Mononuclear cell (primary cell): ENCODE data around the gene TRIM26. TPM values are rescaled to one million over a fixed set of nuclear protein-coding genes. Genes with fewer than 3 reads are reported as not detected.

Experiments
- H3K27me3 ChIP-seq: 2 replicates; pipeline ENCODE4 v1.6.0; 2011; ENCODE audit warnings: low read length, control low read depth; ENCODE audit not compliant: insufficient read depth
- H3K4me1 ChIP-seq: 2 replicates; pipeline ENCODE4 v1.5.1; 2011; ENCODE audit warnings: mild to moderate bottlenecking, low read length, control low read depth; ENCODE audit not compliant: insufficient read depth
- H3K4me3 ChIP-seq: 2 replicates; pipeline ENCODE4 v1.5.1; 2011; ENCODE audit warnings: mild to moderate bottlenecking, low read length, moderate library complexity
- H3K9me3 ChIP-seq: 2 replicates; pipeline ENCODE4 v1.5.1; 2011; ENCODE audit warnings: low read depth, mild to moderate bottlenecking, control low read depth, low read length
- total RNA-seq: library from RNA; depleted of rRNA; stranded (reverse); fragments of >200 nt; gene quantifications from one replicate; pipeline ENCODE4 v1.2.3, GENCODE V29; 2012

Gene TRIM26
- total RNA-seq, 1 donor: 28.8 TPM

- Histone ChIP-seq H3K4me3 (no peak overlapping the region), H3K4me1 (peaks cover 13% of the 10 kb centered on the region), H3K9me3 (peaks cover 16% of the 10 kb centered on the region), H3K27me3 (no peaks in the 10 kb centered on the region)
Measured at GRCh38 chr6:30219244-30219643, 6.0 kb upstream of the TRIM26 start.

DNA sequence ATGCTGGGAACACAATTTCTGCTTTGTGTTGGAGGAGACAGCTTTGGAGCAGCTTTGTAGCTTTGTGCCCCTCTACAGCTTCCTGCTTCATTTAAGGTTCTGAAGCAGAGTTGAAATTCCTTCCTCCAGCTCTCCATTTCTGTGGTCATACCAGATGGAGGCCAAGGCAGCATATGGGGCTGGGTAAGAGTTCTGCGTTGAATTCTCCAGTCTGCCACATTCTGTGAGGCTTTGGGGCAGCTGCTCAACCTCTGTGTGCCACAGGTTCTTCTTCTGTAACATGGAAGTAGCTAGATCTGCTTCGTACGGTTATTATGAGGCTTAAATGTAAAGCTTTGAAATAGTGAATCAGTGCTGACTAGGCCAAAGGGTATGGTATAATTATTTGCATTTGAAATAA lies 2.9 kb upstream of the TRIM26 start:
- no peaks in the 10 kb centered on the region for H3K9me3 ChIP-seq
- peaks cover 30% of the 10 kb centered on the region for H3K4me1 ChIP-seq
- H3K4me3 ChIP-seq: no peak overlapping the region
- no peaks in the 10 kb centered on the region for H3K27me3 ChIP-seq

- Histone ChIP-seq H3K4me1 (peaks cover 44% of the 10 kb centered on the region), H3K9me3 (no peaks in the 10 kb centered on the region), H3K4me3 (peak overlapping the region; percentile 98), H3K27me3 (no peaks in the 10 kb centered on the region)
Measured at GRCh38 chr6:30214657-30214982, 1.4 kb upstream of the TRIM26 start.

GRCh38 chr6:30213957-30214656 lies 901 bp upstream of the TRIM26 start:
- no peaks in the 10 kb centered on the region for H3K27me3 ChIP-seq
- H3K4me1 ChIP-seq: peaks cover 42% of the 10 kb centered on the region
- peak overlapping the region; percentile 98 for H3K4me3 ChIP-seq
- no peaks in the 10 kb centered on the region for H3K9me3 ChIP-seq

GRCh38 chr6:30213667-30213956 lies 406 bp upstream of the TRIM26 start:
- H3K27me3 ChIP-seq: no peaks in the 10 kb centered on the region

GRCh38 chr6:30211899-30212298 lies 1.3 kb downstream of the TRIM26 start:
- H3K27me3 ChIP-seq: no peaks in the 10 kb centered on the region
- H3K9me3 ChIP-seq: no peaks in the 10 kb centered on the region
- H3K4me3 ChIP-seq: no peak overlapping the region
- H3K4me1 ChIP-seq: peaks cover 59% of the 10 kb centered on the region

More at GRCh38 chr6:30213667-30213956, 406 bp upstream of the TRIM26 start:
- Histone ChIP-seq H3K4me1 (peaks cover 42% of the 10 kb centered on the region), H3K9me3 (no peaks in the 10 kb centered on the region), H3K4me3 (peak overlapping the region; percentile 98)

- H3K27me3 ChIP-seq: no peaks in the 10 kb centered on the region
- H3K4me3 ChIP-seq: no peak overlapping the region
- H3K9me3 ChIP-seq: no peaks in the 10 kb centered on the region
- H3K4me1 ChIP-seq: peaks cover 64% of the 10 kb centered on the region
Measured at GRCh38 chr6:30211306-30211705, 1.9 kb downstream of the TRIM26 start.

DNA sequence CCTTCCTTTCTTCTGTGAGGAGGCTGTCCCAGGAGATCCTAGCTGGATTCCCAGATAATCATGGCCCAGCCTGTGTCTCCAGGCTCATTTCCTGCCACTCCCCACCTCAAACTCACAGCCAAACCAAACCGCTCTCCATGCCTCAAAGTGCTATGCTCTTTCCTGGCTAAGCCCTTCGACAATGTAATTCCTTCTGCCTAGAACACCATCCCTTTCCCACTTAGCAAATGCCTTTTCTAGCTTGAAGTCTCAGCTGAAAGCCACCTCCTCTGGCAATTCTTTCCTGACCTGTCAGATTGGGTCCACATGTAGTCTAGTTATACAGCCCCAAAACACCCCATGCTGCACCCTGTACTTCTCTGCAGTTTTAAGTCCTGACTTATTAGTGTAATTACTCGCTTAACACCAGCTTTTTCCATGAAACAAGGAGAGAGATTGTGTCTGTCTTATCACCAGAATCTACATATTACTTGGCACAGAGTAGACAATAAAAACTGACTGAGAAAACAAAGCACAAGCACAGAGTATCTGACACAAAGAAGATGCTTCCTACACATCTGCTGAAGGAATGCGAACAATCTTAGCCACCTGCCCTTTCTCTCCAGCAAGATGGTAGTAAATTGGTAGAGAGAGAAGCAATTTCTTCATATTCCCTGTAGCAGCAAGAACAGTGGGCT lies 5.4 kb downstream of the TRIM26 start:
- no peak overlapping the region for H3K4me3 ChIP-seq
- H3K4me1 ChIP-seq: peaks cover 75% of the 10 kb centered on the region
- no peaks in the 10 kb centered on the region for H3K27me3 ChIP-seq

DNA sequence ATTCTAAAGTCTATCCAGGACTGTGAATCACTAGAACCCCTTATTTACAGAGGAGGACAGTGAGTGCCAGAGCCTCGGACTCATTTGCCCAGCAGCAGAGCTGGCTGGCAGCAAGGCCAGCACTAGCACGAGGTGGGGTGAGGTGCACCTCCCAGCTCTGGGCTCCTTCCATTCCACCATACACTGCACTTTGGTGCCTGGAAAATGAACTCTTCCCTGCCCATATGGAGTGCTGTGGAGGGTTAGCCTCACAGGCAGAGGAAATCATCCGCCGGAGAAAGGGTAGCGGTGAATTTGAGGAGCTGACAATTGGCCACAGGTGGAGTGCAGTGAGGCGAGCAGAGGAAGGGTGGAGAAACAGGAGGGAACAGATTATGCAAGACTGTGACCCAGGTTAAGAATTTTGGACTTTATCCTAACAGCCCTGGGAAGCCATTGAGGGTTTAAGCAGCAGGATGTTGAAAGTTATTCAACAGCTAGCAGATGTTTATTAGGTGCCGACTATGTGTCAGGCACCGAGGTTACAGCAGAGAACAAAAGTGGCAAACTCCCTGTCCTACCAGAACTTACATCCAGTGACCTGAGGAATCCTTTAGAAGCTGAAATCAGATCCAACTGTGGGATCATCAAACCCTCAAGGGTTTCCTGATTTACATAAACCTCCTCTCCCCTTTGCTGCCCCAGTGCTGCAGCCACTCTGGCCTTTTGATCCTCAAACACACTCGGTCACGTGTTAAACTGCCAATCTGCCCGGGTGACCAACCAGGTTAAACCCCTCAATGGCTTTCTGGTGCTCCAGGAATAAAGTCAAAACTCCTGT lies 6.2 kb downstream of the TRIM26 start:
- Histone ChIP-seq H3K27me3 (no peaks in the 10 kb centered on the region), H3K4me3 (no peak overlapping the region), H3K4me1 (peaks cover 80% of the 10 kb centered on the region), H3K9me3 (no peaks in the 10 kb centered on the region)

More for the DNA sequence above, 5.4 kb downstream of the TRIM26 start:
- no peaks in the 10 kb centered on the region for H3K9me3 ChIP-seq

DNA sequence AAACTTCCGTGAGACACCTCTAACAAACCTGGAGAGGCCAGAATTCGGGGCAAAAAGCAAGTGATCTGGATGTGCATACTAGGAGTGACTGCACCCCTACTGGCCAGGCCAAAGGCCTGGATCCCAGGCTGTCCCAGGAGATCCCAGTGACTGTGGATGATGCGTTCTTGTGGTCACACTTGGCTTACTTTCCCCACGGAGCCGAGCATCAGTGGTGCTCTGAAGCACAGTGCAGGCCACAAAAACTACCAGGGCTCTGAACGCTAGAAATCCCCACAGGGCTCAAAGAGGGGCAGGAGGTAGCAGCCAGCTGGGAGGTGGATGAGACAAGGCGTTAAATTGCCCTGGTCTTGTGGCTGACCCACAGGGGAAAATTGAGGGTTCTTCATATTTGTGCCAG lies 7.1 kb downstream of the TRIM26 start:
- H3K27me3 ChIP-seq: no peaks in the 10 kb centered on the region
- no peaks in the 10 kb centered on the region for H3K9me3 ChIP-seq
- H3K4me1 ChIP-seq: peaks cover 80% of the 10 kb centered on the region
- no peak overlapping the region for H3K4me3 ChIP-seq

DNA sequence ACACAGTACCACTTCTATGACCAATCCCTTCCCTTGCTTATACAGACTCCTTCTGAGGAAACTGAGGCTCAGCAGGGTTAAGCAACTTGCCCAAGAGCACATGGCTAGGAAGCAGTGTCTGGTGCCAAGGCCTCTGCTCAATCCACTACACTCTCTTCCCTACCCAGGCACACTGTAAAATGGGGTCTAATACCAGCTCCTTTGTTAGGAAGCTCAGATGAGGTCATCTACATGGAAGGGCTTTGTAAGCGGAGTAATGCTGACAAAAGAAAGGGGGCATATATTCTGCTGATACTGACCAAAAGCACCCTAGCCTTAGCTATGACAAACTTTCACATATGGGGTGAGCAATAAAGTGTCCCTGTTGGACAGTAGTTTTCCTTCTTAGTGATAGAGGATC lies 9.1 kb downstream of the TRIM26 start:
- Histone ChIP-seq H3K4me1 (peaks cover 75% of the 10 kb centered on the region), H3K27me3 (no peaks in the 10 kb centered on the region), H3K9me3 (no peaks in the 10 kb centered on the region), H3K4me3 (no peak overlapping the region)

- H3K4me3 ChIP-seq: no peak overlapping the region
- no peaks in the 10 kb centered on the region for H3K27me3 ChIP-seq
- H3K4me1 ChIP-seq: peaks cover 61% of the 10 kb centered on the region
- H3K9me3 ChIP-seq: no peaks in the 10 kb centered on the region
Measured at GRCh38 chr6:30202366-30202765, 10.8 kb downstream of the TRIM26 start.

GRCh38 chr6:30200551-30201281 lies 12.5 kb downstream of the TRIM26 start:
- Histone ChIP-seq H3K4me3 (no peak overlapping the region), H3K9me3 (no peaks in the 10 kb centered on the region), H3K27me3 (no peaks in the 10 kb centered on the region), H3K4me1 (peaks cover 49% of the 10 kb centered on the region)

GRCh38 chr6:30198166-30199084 lies 14.8 kb downstream of the TRIM26 start:
- Histone ChIP-seq H3K4me3 (no peak overlapping the region), H3K9me3 (no peaks in the 10 kb centered on the region), H3K4me1 (peaks cover 35% of the 10 kb centered on the region), H3K27me3 (no peaks in the 10 kb centered on the region)
